H9 (cell line): ENCODE data around the gene SYNPO2. TPM values are rescaled to one million over a fixed set of nuclear protein-coding genes. Genes with fewer than 3 reads are reported as not detected.

Experiments used
- DNase-seq: peaks from one replicate; pipeline ENCODE4 v3.0.0-alpha.2; 2017
- H2AFZ ChIP-seq: one replicate; pipeline ENCODE4 v1.6.1; 2013; ENCODE audit warnings: mild to moderate bottlenecking, low read length, control low read depth, moderate library complexity
- H2AK5ac ChIP-seq: 2 replicates; pipeline ENCODE4 v1.6.1; 2013; ENCODE audit warnings: low read length, control low read depth, mixed read lengths; ENCODE audit not compliant: insufficient read length
- H2BK120ac ChIP-seq: one replicate; pipeline ENCODE4 v1.6.1; 2013; ENCODE audit warnings: low read depth, mild to moderate bottlenecking, low read length, control low read depth, inconsistent platforms; ENCODE audit not compliant: poor library complexity, severe bottlenecking
- H2BK12ac ChIP-seq: 2 replicates; pipeline ENCODE4 v1.6.1; 2013; ENCODE audit warnings: low read length, control low read depth, mixed read lengths, low read depth; ENCODE audit not compliant: insufficient read length
- H2BK15ac ChIP-seq: 2 replicates; pipeline ENCODE4 v1.6.1; 2013; ENCODE audit warnings: low read depth, low read length, control low read depth
- H2BK20ac ChIP-seq: one replicate; pipeline ENCODE4 v1.6.1; 2013; ENCODE audit warnings: low read depth, mild to moderate bottlenecking, low read length, control low read depth, inconsistent platforms; ENCODE audit not compliant: poor library complexity, severe bottlenecking
- H2BK5ac ChIP-seq: 2 replicates; pipeline ENCODE4 v1.6.1; 2013; ENCODE audit warnings: low read length, control low read depth, mixed read lengths; ENCODE audit not compliant: insufficient read length
- H3K14ac ChIP-seq: 2 replicates; pipeline ENCODE4 v1.6.1; 2013; ENCODE audit warnings: low read length, control low read depth; ENCODE audit not compliant: insufficient read depth
- H3K18ac ChIP-seq: 2 replicates; pipeline ENCODE4 v1.6.1; 2013; ENCODE audit warnings: low read depth, mild to moderate bottlenecking, mixed read lengths, low read length, control low read depth; ENCODE audit not compliant: insufficient read length
- H3K23ac ChIP-seq: 2 replicates; pipeline ENCODE4 v1.6.1; 2013; ENCODE audit warnings: low read length, control low read depth, mixed read lengths, low read depth; ENCODE audit not compliant: insufficient read length
- H3K23me2 ChIP-seq: 2 replicates; pipeline ENCODE4 v1.6.1; 2013; ENCODE audit warnings: low read depth, mild to moderate bottlenecking, mixed read lengths, low read length, control low read depth; ENCODE audit not compliant: insufficient read length, poor library complexity, severe bottlenecking
- H3K27ac ChIP-seq: 2 replicates; pipeline ENCODE4 v1.5.1; 2013; ENCODE audit warnings: low read length, control low read depth, mixed read lengths, low read depth; ENCODE audit not compliant: insufficient read length
- H3K27me3 ChIP-seq: 2 replicates; pipeline ENCODE4 v1.6.1; 2013; ENCODE audit warnings: low read length, control low read depth, inconsistent platforms; ENCODE audit not compliant: insufficient read depth
- H3K4ac ChIP-seq: 2 replicates; pipeline ENCODE4 v1.6.1; 2013; ENCODE audit warnings: low read depth, mild to moderate bottlenecking, control low read depth, inconsistent platforms, low read length, moderate library complexity
- H3K4me1 ChIP-seq: 2 replicates; pipeline ENCODE4 v1.6.1; 2013; ENCODE audit warnings: low read length, control low read depth, inconsistent platforms; ENCODE audit not compliant: insufficient read depth
- H3K4me2 ChIP-seq: 2 replicates; pipeline ENCODE4 v1.6.1; 2013; ENCODE audit warnings: low read length, control low read depth, mixed read lengths; ENCODE audit not compliant: insufficient read length, insufficient read depth
- H3K56ac ChIP-seq: 2 replicates; pipeline ENCODE4 v1.6.1; 2013; ENCODE audit warnings: low read depth, mild to moderate bottlenecking, mixed read lengths, low read length, control low read depth; ENCODE audit not compliant: insufficient read length
- H3K79me1 ChIP-seq: 2 replicates; pipeline ENCODE4 v1.6.1; 2013; ENCODE audit warnings: low read depth, mild to moderate bottlenecking, moderate library complexity, low read length, control low read depth, inconsistent platforms; ENCODE audit not compliant: insufficient read depth, poor library complexity, severe bottlenecking
- H3K79me2 ChIP-seq: 2 replicates; pipeline ENCODE4 v1.6.1; 2013; ENCODE audit warnings: low read length, control low read depth, inconsistent platforms; ENCODE audit not compliant: insufficient read depth
- H3K9ac ChIP-seq: 2 replicates; pipeline ENCODE4 v1.6.1; 2013; ENCODE audit warnings: low read length, control low read depth, mixed read lengths; ENCODE audit not compliant: insufficient read length; ENCODE audit errors: extremely low read depth
- H3K9me3 ChIP-seq: one replicate; pipeline ENCODE4 v1.6.1; 2013; ENCODE audit warnings: low read depth, low read length, inconsistent platforms; ENCODE audit not compliant: control insufficient read depth
- H3T11ph ChIP-seq: one replicate; pipeline ENCODE4 v1.6.1; 2013; ENCODE audit warnings: mild to moderate bottlenecking, low read length, control low read depth, inconsistent platforms
- H4K20me1 ChIP-seq: one replicate; pipeline ENCODE4 v1.6.1; 2013; ENCODE audit not compliant: control insufficient read depth, insufficient read length, insufficient read depth
- H4K5ac ChIP-seq: 2 replicates; pipeline ENCODE4 v1.6.1; 2013; ENCODE audit warnings: low read depth, mild to moderate bottlenecking, mixed read lengths, low read length, control low read depth; ENCODE audit not compliant: insufficient read length
- H4K8ac ChIP-seq: replicated peaks from 2 replicates; pipeline ENCODE4 v1.6.1; 2013; ENCODE audit warnings: low read length, control low read depth, mixed read lengths, low read depth; ENCODE audit not compliant: insufficient read length
- H4K91ac ChIP-seq: 2 replicates; pipeline ENCODE4 v1.6.1; 2013; ENCODE audit warnings: low read depth, mild to moderate bottlenecking, moderate library complexity, mixed read lengths, low read length, control low read depth; ENCODE audit not compliant: insufficient read length
- H3K27ac Mint-ChIP-seq, 3 experiments: 2 replicates in 2 of 3; 3 replicates in 1 of 3; pipeline ENCODE4 v1.8.0; 2020 to 2021; ENCODE audit warnings: mixed read lengths in 3 of 3, mild to moderate bottlenecking in 1 of 3, moderate library complexity in 1 of 3
- H3K27me3 Mint-ChIP-seq: 2 replicates; pipeline ENCODE4 v1.8.0; 2021; ENCODE audit warnings: low read depth, mild to moderate bottlenecking, moderate library complexity, mixed read lengths
- H3K36me3 Mint-ChIP-seq, 3 experiments: 2 replicates in 2 of 3; 3 replicates in 1 of 3; pipeline ENCODE4 v1.8.0; 2020 to 2021; ENCODE audit warnings: low read depth in 3 of 3, mixed read lengths in 3 of 3; ENCODE audit not compliant: insufficient read depth in 1 of 3
- H3K4me1 Mint-ChIP-seq, 2 experiments: 2 replicates each; pipeline ENCODE4 v1.8.0; 2020; ENCODE audit warnings: mixed read lengths in 2 of 2
- H3K4me3 Mint-ChIP-seq, 2 experiments: 2 replicates in 1 of 2; 3 replicates in 1 of 2; pipeline ENCODE4 v1.8.0; 2020 to 2021; ENCODE audit warnings: mild to moderate bottlenecking in 2 of 2, mixed read lengths in 2 of 2, moderate library complexity in 1 of 2
- H3K9me3 Mint-ChIP-seq, 2 experiments: 2 replicates in 1 of 2; 3 replicates in 1 of 2; pipeline ENCODE4 v1.8.0; 2020; ENCODE audit warnings: mild to moderate bottlenecking in 2 of 2, mixed read lengths in 2 of 2, moderate library complexity in 1 of 2
- CTCF ChIP-seq: fragments of 200-600 bp; sonication (generic); conservative IDR thresholded peaks from 3 replicates; pipeline ENCODE4 v1.8.0; 2021; ENCODE audit warnings: antibody characterized with exemption, mild to moderate bottlenecking
- WGBS: extraction: QIAGEN DNeasy Blood & Tissue Kit; methylation state at CpG from one replicate; pipeline ENCODE4 v1.1.7; 2013; ENCODE audit warnings: missing lambda C conversion rate, low lambda C conversion rate, mixed read lengths; ENCODE audit not compliant: insufficient read length; ENCODE audit errors: extremely low coverage; 5-methylcytosine and 5-hydroxymethylcytosine counted together
- total RNA-seq: library from RNA; stranded (reverse); gene quantifications from 2 replicates; pipeline ENCODE4 v1.2.1, GENCODE V29; 2021

Gene SYNPO2
- total RNA-seq, 1 experiment from 2014 or later, result 1.1 TPM

GRCh38 chr4:118931786-118932185 lies 43.1 kb downstream of the SYNPO2 start:
- H3K4ac ChIP-seq, result no peak overlapping the region
- H3K23ac ChIP-seq, result no peak overlapping the region
- no peaks in the 10 kb centered on the region for H3K4me1 Mint-ChIP-seq
- no peak overlapping the region for H3K18ac ChIP-seq
- H2BK20ac ChIP-seq, result no peak overlapping the region
- H3K9ac ChIP-seq, result no peak overlapping the region
- TF ChIP-seq CTCF, result no peak
- H3K27ac Mint-ChIP-seq, result no peak overlapping the region
- WGBS, result no CpG with 5 or more reads among the region's 2 CpGs
- H3K27ac ChIP-seq, result no peak overlapping the region
- no peaks in the 10 kb centered on the region for H3K4me1 ChIP-seq
- no peak overlapping the region for H3K14ac ChIP-seq
- H2BK12ac ChIP-seq, result no peak overlapping the region
- no peaks in the 10 kb centered on the region for H3K27me3 Mint-ChIP-seq
- H4K5ac ChIP-seq, result no peak overlapping the region
- no peak overlapping the region for H3T11ph ChIP-seq
- H3K4me3 Mint-ChIP-seq, result no peak overlapping the region
- H2BK5ac ChIP-seq, result no peak overlapping the region
- H3K79me2 ChIP-seq, result no peaks in the 10 kb centered on the region
- H2BK15ac ChIP-seq, result no peak overlapping the region
- H3K36me3 Mint-ChIP-seq, result no peaks in the 10 kb centered on the region; a peak in 1 of 7 replicates
- no peak overlapping the region for H2AFZ ChIP-seq
- H4K8ac ChIP-seq, result no peak overlapping the region
- no peak for DNase-seq
- no peak overlapping the region for H4K91ac ChIP-seq
- no peaks in the 10 kb centered on the region for H4K20me1 ChIP-seq
- H2BK120ac ChIP-seq, result no peak overlapping the region
- H3K9me3 Mint-ChIP-seq, result no peaks in the 10 kb centered on the region
- no peak overlapping the region for H3K4me2 ChIP-seq
- no peaks in the 10 kb centered on the region for H3K27me3 ChIP-seq
- no peak overlapping the region for H3K56ac ChIP-seq
- no peak overlapping the region for H2AK5ac ChIP-seq
- H3K79me1 ChIP-seq, result no peaks in the 10 kb centered on the region
- no peaks in the 10 kb centered on the region for H3K9me3 ChIP-seq
- H3K23me2 ChIP-seq, result no peaks in the 10 kb centered on the region
